H4 (cell line): ENCODE results near the gene PREPL. TPM values are rescaled to one million over a fixed set of nuclear protein-coding genes. Genes with fewer than 3 reads are reported as not detected.

ENCODE experiments used
- total RNA-seq: library from RNA; depleted of rRNA; stranded (reverse); fragments of >200 nt; shearing (Covaris generic); gene quantifications from 2 replicates; pipeline ENCODE4 v1.2.3, GENCODE V29; 2014; rRNA removed

The PREPL gene
- total RNA-seq, 1 experiment from 2014 or later, result 31.1 TPM

Other genes starting within 250 kb of the PREPL start
- gene PPM1B, start 192.6 kb downstream of the PREPL start, total RNA-seq, result 16.9 and 23.1 TPM in 2 replicates
- 0.04 TPM in 1 of 2 replicates, not detected in the other for gene SLC3A1, start 86.0 kb downstream of the PREPL start, total RNA-seq
- gene CAMKMT, start 453 bp upstream of the PREPL start, total RNA-seq, result 3.3 and 4.5 TPM in 2 replicates